Lung (tissue), 12 donors: ENCODE data around the gene LRTM2. TPM values are rescaled to one million over a fixed set of nuclear protein-coding genes. Genes with fewer than 3 reads are reported as not detected.

Experiments
- ATAC-seq: fragments of 200-7000 bp; cut with Tn5 transposase; one replicate; pipeline ENCODE4 v1.9.1; 2020; ENCODE audit warnings: moderate number of reproducible peaks; ENCODE audit not compliant: insufficient read depth, low FRiP score
- DNase-seq, 3 donors: peaks; one replicate each; pipeline ENCODE4 v3.0.0-alpha.2; 2013 to 2017
- H3K27ac ChIP-seq, 2 donors: one replicate each; pipeline ENCODE4 v1.5.1; 2013; ENCODE audit warnings: mild to moderate bottlenecking in 2 of 2, moderate library complexity in 2 of 2, control low read depth in 1 of 2, inconsistent platforms in 1 of 2, low read depth in 1 of 2, low read length in 1 of 2
- H3K27me3 ChIP-seq, 3 donors: one replicate each; pipeline ENCODE4 v1.5.1; 2013; ENCODE audit warnings: low read length in 2 of 3; ENCODE audit not compliant: control insufficient read depth in 3 of 3, insufficient read depth in 3 of 3
- H3K36me3 ChIP-seq, 4 donors: one replicate each; pipeline ENCODE4 v1.5.1; 2013; ENCODE audit warnings: low read length in 4 of 4, mild to moderate bottlenecking in 1 of 4, moderate library complexity in 1 of 4; ENCODE audit not compliant: control insufficient read depth in 4 of 4, insufficient read depth in 4 of 4
- H3K4me1 ChIP-seq, 5 donors: one replicate each; pipeline ENCODE4 v1.5.1; 2013; ENCODE audit warnings: low read length in 5 of 5, mild to moderate bottlenecking in 2 of 5, moderate library complexity in 1 of 5; ENCODE audit not compliant: control insufficient read depth in 5 of 5, insufficient read depth in 5 of 5
- H3K4me3 ChIP-seq: one replicate; pipeline ENCODE4 v1.5.1; 2013; ENCODE audit warnings: mild to moderate bottlenecking, control low read depth, moderate library complexity
- H3K9ac ChIP-seq, 2 donors: one replicate each; pipeline ENCODE4 v1.5.1; 2013; ENCODE audit warnings: low read length in 2 of 2, control low read depth in 1 of 2; ENCODE audit not compliant: insufficient read depth in 1 of 2
- H3K9me3 ChIP-seq, 4 donors: one replicate each; pipeline ENCODE4 v1.5.1; 2013; ENCODE audit warnings: low read length in 3 of 4, mild to moderate bottlenecking in 1 of 4, moderate library complexity in 1 of 4; ENCODE audit not compliant: control insufficient read depth in 4 of 4, insufficient read depth in 3 of 4
- WGBS, 2 donors: extraction: QIAGEN DNeasy Blood & Tissue Kit; methylation state at CpG; one replicate each; pipeline ENCODE4 v1.1.7; 2013; 5-methylcytosine and 5-hydroxymethylcytosine counted together
- polyA plus RNA-seq, 2 donors: library from polyadenylated mRNA; stranded (reverse); fragments of 200-250 nt; gene quantifications; one replicate each; pipeline ENCODE4 v1.2.1, GENCODE V29; 2013
- total RNA-seq, 2 donors: library from RNA; depleted of rRNA in 1 of 2; stranded (reverse); fragments of >200 nt in 1 of 2; gene quantifications; one replicate each; pipeline ENCODE4 v1.2.1, GENCODE V29; 2014 to 2021
- TF ChIP-seq, protein P1 (sequence below): IDR thresholded peaks from 2 replicates; pipeline ENCODE4 v1.5.1; 2012; ENCODE audit warnings: mild to moderate bottlenecking; ENCODE audit errors: control extremely low read depth, extremely low read depth
- donor health status: control.
- donor health status: control.
- donor health status: Bipolar disorder and iron deficiency.
- donor health status: healthy.
- donor health status: DM: yes; HTN: yes; CAD: no.

LRTM2 gene
- total and polyA plus RNA-seq, 4 donors: 0.01 to 0.06 TPM; not detected in 2

- WGBS, 2 donors: 34 to 51% methylated on average over 10 of the region's 10 CpGs
Observed at GRCh38 chr12:1791104-1791841, 29.1 kb upstream of the LRTM2 start.

GRCh38 chr12:1792406-1792805 lies 28.0 kb upstream of the LRTM2 start:
- Histone ChIP-seq H3K4me1 (peaks cover 0 to 15% (median 2%) of the 10 kb centered on the region in 5 donors), H3K4me3 (no peak overlapping the region), H3K9ac (no peak overlapping the region), H3K36me3 (peaks cover 0 to 2% (median 1%) of the 10 kb centered on the region in 4 donors), H3K27ac (no peak overlapping the region), H3K27me3 (no peaks in the 10 kb centered on the region), H3K9me3 (no peaks in the 10 kb centered on the region)
- DNase-seq (no peak), ATAC-seq (no peak)
- TF ChIP-seq, protein P1, sequence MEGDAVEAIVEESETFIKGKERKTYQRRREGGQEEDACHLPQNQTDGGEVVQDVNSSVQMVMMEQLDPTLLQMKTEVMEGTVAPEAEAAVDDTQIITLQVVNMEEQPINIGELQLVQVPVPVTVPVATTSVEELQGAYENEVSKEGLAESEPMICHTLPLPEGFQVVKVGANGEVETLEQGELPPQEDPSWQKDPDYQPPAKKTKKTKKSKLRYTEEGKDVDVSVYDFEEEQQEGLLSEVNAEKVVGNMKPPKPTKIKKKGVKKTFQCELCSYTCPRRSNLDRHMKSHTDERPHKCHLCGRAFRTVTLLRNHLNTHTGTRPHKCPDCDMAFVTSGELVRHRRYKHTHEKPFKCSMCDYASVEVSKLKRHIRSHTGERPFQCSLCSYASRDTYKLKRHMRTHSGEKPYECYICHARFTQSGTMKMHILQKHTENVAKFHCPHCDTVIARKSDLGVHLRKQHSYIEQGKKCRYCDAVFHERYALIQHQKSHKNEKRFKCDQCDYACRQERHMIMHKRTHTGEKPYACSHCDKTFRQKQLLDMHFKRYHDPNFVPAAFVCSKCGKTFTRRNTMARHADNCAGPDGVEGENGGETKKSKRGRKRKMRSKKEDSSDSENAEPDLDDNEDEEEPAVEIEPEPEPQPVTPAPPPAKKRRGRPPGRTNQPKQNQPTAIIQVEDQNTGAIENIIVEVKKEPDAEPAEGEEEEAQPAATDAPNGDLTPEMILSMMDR: no peak
- WGBS, 2 donors: 81 to 88% methylated on average over 6 of the region's 6 CpGs

More at GRCh38 chr12:1791104-1791841, 29.1 kb upstream of the LRTM2 start:
- H3K9ac ChIP-seq: no peak overlapping the region
- peaks cover 0 to 6% (median 2%) of the 10 kb centered on the region in 5 donors for H3K4me1 ChIP-seq
- no peak overlapping the region for H3K4me3 ChIP-seq
- peaks cover 0 to 7% (median 3%) of the 10 kb centered on the region in 4 donors for H3K36me3 ChIP-seq
- no peaks in the 10 kb centered on the region for H3K27me3 ChIP-seq
- TF ChIP-seq, protein P1: peak; percentile 79
- peak; percentile 46 for ATAC-seq
- DNase-seq: peak; percentile 65 to 74 (median 73)
- no peaks in the 10 kb centered on the region for H3K9me3 ChIP-seq
- H3K27ac ChIP-seq: no peak overlapping the region

DNA sequence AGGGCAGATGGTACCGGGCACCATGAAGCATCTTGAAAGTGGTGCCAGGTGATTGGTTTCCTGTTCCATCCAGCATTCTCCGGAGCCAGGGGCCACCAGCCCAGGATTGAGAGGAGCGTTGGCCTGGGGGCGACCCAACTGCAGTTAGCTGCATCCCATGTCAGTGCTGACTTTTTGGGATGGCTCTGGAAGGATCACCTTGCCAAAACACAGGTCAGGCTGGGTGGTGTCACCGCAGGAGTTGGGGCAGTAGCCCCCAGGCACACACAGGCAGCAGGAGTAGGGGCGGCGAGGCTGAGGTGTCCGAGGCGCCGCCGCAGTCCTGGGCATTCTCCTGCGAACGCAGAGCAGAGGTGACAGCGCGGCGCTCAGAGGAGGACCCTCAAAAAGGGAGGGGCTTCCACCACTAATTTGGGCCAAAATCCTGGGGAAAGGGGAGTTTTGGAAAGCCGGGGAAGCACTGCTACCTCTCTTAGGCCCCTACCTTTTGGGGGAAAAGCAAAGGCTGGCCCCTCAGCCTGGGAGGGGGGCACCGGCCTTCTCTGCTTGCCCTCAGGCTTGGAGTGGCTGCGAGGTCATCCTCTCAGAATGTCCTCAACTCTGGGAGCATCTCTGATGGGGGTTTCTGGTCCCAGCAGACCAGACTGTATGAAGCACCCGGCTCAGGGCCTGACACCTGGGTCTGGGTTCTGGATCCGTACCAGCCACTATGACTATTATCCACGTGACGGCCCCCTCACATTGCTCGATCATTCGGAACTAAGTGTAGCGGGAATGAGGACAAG lies 26.7 kb upstream of the LRTM2 start:
- TF ChIP-seq, protein P1: no peak

More for the DNA sequence above, 26.7 kb upstream of the LRTM2 start:
- Histone ChIP-seq H3K27ac (no peak overlapping the region), H3K9me3 (no peaks in the 10 kb centered on the region), H3K4me1 (peaks cover 0 to 15% (median 2%) of the 10 kb centered on the region in 5 donors), H3K4me3 (no peak overlapping the region), H3K36me3 (no peaks in the 10 kb centered on the region), H3K27me3 (no peaks in the 10 kb centered on the region), H3K9ac (no peak overlapping the region)
- DNase-seq (no peak), ATAC-seq (no peak)
- 94 to 95% methylated on average over 26 of the region's 26 CpGs for WGBS, 2 donors
